Measurements from ENCODE around the gene CAMK2A. TPM values are rescaled to one million over a fixed set of nuclear protein-coding genes. Genes with fewer than 3 reads are reported as not detected.

The CAMK2A gene
- total and polyA plus RNA-seq, 4 donors = under 0.01 TPM; not detected in 3

- 83% methylated on average over 3 of the region's 3 CpGs for WGBS
Measured at GRCh38 chr5:150327139-150327538, 37.6 kb upstream of the CAMK2A start.

DNA sequence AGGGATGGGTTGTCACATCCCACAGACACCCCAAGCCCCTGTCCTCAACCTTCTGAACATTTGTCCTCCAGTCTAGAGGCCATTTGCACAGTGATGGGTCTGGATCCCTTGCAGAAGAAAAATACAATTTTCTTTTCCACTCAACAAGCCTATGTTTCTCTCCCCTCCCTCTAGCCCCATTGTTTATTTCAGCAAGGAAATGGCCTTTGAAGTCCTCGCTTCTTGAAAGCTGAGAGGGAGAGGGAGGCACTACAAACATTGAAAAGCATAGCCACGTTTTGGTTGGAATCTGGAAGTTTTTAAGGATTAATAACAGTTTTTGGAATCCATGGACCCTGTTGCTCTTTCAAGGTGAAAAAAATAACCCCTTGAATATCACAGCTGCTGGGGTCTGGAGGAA is 37.1 kb upstream of the CAMK2A start:
- Histone ChIP-seq H3K27ac (ENCODE audit: low read depth in 1 of 2, low read length in 2 of 2) (no peak overlapping the region), H3K27me3 (ENCODE audit: control insufficient read depth in 4 of 4, insufficient read depth in 4 of 4, low read length in 3 of 4) (no peaks in the 10 kb centered on the region), H3K36me3 (ENCODE audit: control insufficient read depth in 4 of 4, insufficient read depth in 3 of 4, low read depth in 1 of 4, low read length in 3 of 4) (no peaks in the 10 kb centered on the region), H3K9ac (ENCODE audit: low read depth in 1 of 2, low read length in 2 of 2) (no peak overlapping the region), H3K9me3 (ENCODE audit: control insufficient read depth in 4 of 4, low read length in 3 of 4) (no peaks in the 10 kb centered on the region), H3K4me3 (ENCODE audit: low read depth in 1 of 3, low read length in 3 of 3) (no peak overlapping the region), H3K4me1 (ENCODE audit: control insufficient read depth in 4 of 4, insufficient read depth in 4 of 4, low read length in 3 of 4) (no peaks in the 10 kb centered on the region)
- 71% methylated on average over 2 of the region's 2 CpGs for WGBS
- no peak for TF ChIP-seq HNF4G (IDR thresholded peaks at IDR 0.05)
- no peak for DNase-seq (ENCODE audit: low spot score)

More at GRCh38 chr5:150327139-150327538, 37.6 kb upstream of the CAMK2A start:
- Histone ChIP-seq H3K4me3 (ENCODE audit: low read depth in 1 of 3, low read length in 3 of 3) (no peak overlapping the region), H3K9ac (ENCODE audit: low read depth in 1 of 2, low read length in 2 of 2) (no peak overlapping the region), H3K4me1 (ENCODE audit: control insufficient read depth in 4 of 4, insufficient read depth in 4 of 4, low read length in 3 of 4) (no peaks in the 10 kb centered on the region), H3K27me3 (ENCODE audit: control insufficient read depth in 4 of 4, insufficient read depth in 4 of 4, low read length in 3 of 4) (no peaks in the 10 kb centered on the region), H3K27ac (ENCODE audit: low read depth in 1 of 2, low read length in 2 of 2) (no peak overlapping the region), H3K36me3 (ENCODE audit: control insufficient read depth in 4 of 4, insufficient read depth in 3 of 4, low read depth in 1 of 4, low read length in 3 of 4) (no peaks in the 10 kb centered on the region), H3K9me3 (ENCODE audit: control insufficient read depth in 4 of 4, low read length in 3 of 4) (no peaks in the 10 kb centered on the region)
- no peak for TF ChIP-seq TAF1 (conservative IDR thresholded peaks at IDR 0.05)
- TF ChIP-seq, protein P1, sequence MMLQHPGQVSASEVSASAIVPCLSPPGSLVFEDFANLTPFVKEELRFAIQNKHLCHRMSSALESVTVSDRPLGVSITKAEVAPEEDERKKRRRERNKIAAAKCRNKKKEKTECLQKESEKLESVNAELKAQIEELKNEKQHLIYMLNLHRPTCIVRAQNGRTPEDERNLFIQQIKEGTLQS (IDR thresholded peaks at IDR 0.05) = no peak
- no peak for DNase-seq (ENCODE audit: low spot score)

DNA sequence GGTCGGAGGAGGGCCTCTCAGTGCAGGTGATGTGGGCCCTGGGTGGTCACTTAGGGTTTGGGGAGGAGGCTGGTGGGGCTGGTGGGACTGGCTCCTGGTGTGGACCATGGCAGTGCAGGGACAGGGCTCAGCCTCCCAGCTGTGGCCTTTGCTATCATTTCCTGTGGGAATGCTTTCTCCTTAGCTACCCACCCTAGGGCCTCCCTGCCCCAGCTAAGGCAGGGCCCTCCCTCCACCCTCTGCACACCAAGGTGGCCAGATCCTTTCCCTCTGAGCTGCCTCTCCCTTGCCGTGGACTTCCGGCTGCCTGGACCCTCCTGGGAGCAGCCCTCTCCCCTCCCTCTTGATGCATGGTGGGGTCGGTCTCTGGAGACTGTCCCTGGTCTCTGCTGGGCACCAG is 35.9 kb upstream of the CAMK2A start:
- H3K27me3 ChIP-seq (ENCODE audit: control insufficient read depth in 4 of 4, insufficient read depth in 4 of 4, low read length in 3 of 4) = no peaks in the 10 kb centered on the region
- no peak for TF ChIP-seq YY1 (IDR thresholded peaks at IDR 0.05)
- WGBS = 89% methylated on average over 4 of the region's 4 CpGs

GRCh38 chr5:150323819-150324218 is 34.2 kb upstream of the CAMK2A start:
- 68% methylated on average over 8 of the region's 8 CpGs for WGBS
- no peak for TF ChIP-seq MAX (IDR thresholded peaks at IDR 0.05)
- TF ChIP-seq, protein P2, sequence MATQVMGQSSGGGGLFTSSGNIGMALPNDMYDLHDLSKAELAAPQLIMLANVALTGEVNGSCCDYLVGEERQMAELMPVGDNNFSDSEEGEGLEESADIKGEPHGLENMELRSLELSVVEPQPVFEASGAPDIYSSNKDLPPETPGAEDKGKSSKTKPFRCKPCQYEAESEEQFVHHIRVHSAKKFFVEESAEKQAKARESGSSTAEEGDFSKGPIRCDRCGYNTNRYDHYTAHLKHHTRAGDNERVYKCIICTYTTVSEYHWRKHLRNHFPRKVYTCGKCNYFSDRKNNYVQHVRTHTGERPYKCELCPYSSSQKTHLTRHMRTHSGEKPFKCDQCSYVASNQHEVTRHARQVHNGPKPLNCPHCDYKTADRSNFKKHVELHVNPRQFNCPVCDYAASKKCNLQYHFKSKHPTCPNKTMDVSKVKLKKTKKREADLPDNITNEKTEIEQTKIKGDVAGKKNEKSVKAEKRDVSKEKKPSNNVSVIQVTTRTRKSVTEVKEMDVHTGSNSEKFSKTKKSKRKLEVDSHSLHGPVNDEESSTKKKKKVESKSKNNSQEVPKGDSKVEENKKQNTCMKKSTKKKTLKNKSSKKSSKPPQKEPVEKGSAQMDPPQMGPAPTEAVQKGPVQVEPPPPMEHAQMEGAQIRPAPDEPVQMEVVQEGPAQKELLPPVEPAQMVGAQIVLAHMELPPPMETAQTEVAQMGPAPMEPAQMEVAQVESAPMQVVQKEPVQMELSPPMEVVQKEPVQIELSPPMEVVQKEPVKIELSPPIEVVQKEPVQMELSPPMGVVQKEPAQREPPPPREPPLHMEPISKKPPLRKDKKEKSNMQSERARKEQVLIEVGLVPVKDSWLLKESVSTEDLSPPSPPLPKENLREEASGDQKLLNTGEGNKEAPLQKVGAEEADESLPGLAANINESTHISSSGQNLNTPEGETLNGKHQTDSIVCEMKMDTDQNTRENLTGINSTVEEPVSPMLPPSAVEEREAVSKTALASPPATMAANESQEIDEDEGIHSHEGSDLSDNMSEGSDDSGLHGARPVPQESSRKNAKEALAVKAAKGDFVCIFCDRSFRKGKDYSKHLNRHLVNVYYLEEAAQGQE (IDR thresholded peaks at IDR 0.05) = no peak
- TF ChIP-seq HNF4G (IDR thresholded peaks at IDR 0.05) = no peak
- TF ChIP-seq, protein P3, sequence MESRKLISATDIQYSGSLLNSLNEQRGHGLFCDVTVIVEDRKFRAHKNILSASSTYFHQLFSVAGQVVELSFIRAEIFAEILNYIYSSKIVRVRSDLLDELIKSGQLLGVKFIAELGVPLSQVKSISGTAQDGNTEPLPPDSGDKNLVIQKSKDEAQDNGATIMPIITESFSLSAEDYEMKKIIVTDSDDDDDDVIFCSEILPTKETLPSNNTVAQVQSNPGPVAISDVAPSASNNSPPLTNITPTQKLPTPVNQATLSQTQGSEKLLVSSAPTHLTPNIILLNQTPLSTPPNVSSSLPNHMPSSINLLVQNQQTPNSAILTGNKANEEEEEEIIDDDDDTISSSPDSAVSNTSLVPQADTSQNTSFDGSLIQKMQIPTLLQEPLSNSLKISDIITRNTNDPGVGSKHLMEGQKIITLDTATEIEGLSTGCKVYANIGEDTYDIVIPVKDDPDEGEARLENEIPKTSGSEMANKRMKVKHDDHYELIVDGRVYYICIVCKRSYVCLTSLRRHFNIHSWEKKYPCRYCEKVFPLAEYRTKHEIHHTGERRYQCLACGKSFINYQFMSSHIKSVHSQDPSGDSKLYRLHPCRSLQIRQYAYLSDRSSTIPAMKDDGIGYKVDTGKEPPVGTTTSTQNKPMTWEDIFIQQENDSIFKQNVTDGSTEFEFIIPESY (IDR thresholded peaks at IDR 0.05) = no peak
- no peak for TF ChIP-seq RXRA (IDR thresholded peaks at IDR 0.05)

More for the DNA sequence above, 35.9 kb upstream of the CAMK2A start:
- H3K4me3 ChIP-seq (ENCODE audit: low read depth in 1 of 3, low read length in 3 of 3) = no peak overlapping the region
- no peaks in the 10 kb centered on the region for H3K9me3 ChIP-seq (ENCODE audit: control insufficient read depth in 4 of 4, low read length in 3 of 4)
- no peak for DNase-seq (ENCODE audit: low spot score)
- no peaks in the 10 kb centered on the region for H3K36me3 ChIP-seq (ENCODE audit: control insufficient read depth in 4 of 4, insufficient read depth in 3 of 4, low read depth in 1 of 4, low read length in 3 of 4)
- no peak overlapping the region for H3K9ac ChIP-seq (ENCODE audit: low read depth in 1 of 2, low read length in 2 of 2)
- H3K27ac ChIP-seq (ENCODE audit: low read depth in 1 of 2, low read length in 2 of 2) = no peak overlapping the region
- no peaks in the 10 kb centered on the region for H3K4me1 ChIP-seq (ENCODE audit: control insufficient read depth in 4 of 4, insufficient read depth in 4 of 4, low read length in 3 of 4)

More at GRCh38 chr5:150323819-150324218, 34.2 kb upstream of the CAMK2A start:
- DNase-seq (ENCODE audit: low spot score) = no peak
- no peak overlapping the region for H3K27ac ChIP-seq (ENCODE audit: low read depth in 1 of 2, low read length in 2 of 2)
- H3K36me3 ChIP-seq (ENCODE audit: control insufficient read depth in 4 of 4, insufficient read depth in 3 of 4, low read depth in 1 of 4, low read length in 3 of 4) = no peaks in the 10 kb centered on the region
- H3K9ac ChIP-seq (ENCODE audit: low read depth in 1 of 2, low read length in 2 of 2) = no peak overlapping the region
- H3K27me3 ChIP-seq (ENCODE audit: control insufficient read depth in 4 of 4, insufficient read depth in 4 of 4, low read length in 3 of 4) = no peaks in the 10 kb centered on the region
- no peak overlapping the region for H3K4me3 ChIP-seq (ENCODE audit: low read depth in 1 of 3, low read length in 3 of 3)
- H3K9me3 ChIP-seq (ENCODE audit: control insufficient read depth in 4 of 4, low read length in 3 of 4) = no peaks in the 10 kb centered on the region
- H3K4me1 ChIP-seq (ENCODE audit: control insufficient read depth in 4 of 4, insufficient read depth in 4 of 4, low read length in 3 of 4) = no peaks in the 10 kb centered on the region
